Sigmoid colon (tissue), 7 donors: Measurements from ENCODE around the gene VOPP1. TPM values are rescaled to one million over a fixed set of nuclear protein-coding genes. Genes with fewer than 3 reads are reported as not detected.

Experiments used
- DNase-seq: peaks from one replicate; pipeline ENCODE4 v3.0.0-alpha.2; 2019
- H3K27ac ChIP-seq, 4 donors: fragments of 200-600 bp; sonication (generic); one replicate each; pipeline ENCODE4 v1.5.1; 2016 to 2019; ENCODE audit warnings: mild to moderate bottlenecking in 1 of 4
- H3K27me3 ChIP-seq, 3 donors: fragments of 200-600 bp; sonication (generic); one replicate each; pipeline ENCODE4 v1.5.1; 2019; ENCODE audit warnings: mild to moderate bottlenecking in 1 of 3
- H3K36me3 ChIP-seq, 4 donors: fragments of 200-600 bp; sonication (generic); one replicate each; pipeline ENCODE4 v1.5.1; 2016 to 2019
- H3K4me1 ChIP-seq, 4 donors: fragments of 200-600 bp; sonication (generic); one replicate each; pipeline ENCODE4 v1.5.1; 2017 to 2019
- H3K4me3 ChIP-seq, 4 donors: fragments of 200-600 bp; sonication (generic); one replicate each; pipeline ENCODE4 v1.5.1; 2017 to 2019; ENCODE audit warnings: mild to moderate bottlenecking in 2 of 4, moderate library complexity in 1 of 4
- H3K9me3 ChIP-seq, 4 donors: fragments of 200-600 bp in 3 of 4; sonication (generic) in 3 of 4; one replicate each; pipeline versions ENCODE4 v1.5.1 to v1.6.1; 2013 to 2019
- EP300 ChIP-seq, 4 donors: sonication (generic); formaldehyde crosslinking; IDR thresholded peaks; one replicate each; pipeline ENCODE4 v1.6.1; 2017; ENCODE audit warnings: antibody characterized with exemption in 4 of 4
- POLR2A ChIP-seq, 2 donors: fragments of 450-650 bp; IDR thresholded peaks; one replicate each; pipeline ENCODE4 v1.6.1; 2016; ENCODE audit warnings: antibody characterized with exemption in 2 of 2, mild to moderate bottlenecking in 2 of 2, moderate library complexity in 2 of 2
- POLR2AphosphoS5 ChIP-seq, 4 donors: sonication (generic); formaldehyde crosslinking; IDR thresholded peaks; one replicate each; pipeline ENCODE4 v1.6.1; 2017; ENCODE audit warnings: antibody characterized with exemption in 4 of 4
- WGBS, 2 donors: extraction: QIAGEN DNeasy Blood & Tissue Kit; methylation state at CpG; one replicate each; pipeline ENCODE4 v1.1.7; 2013; 5-methylcytosine and 5-hydroxymethylcytosine counted together
- intact Hi-C: fragments of 100-400 bp; cut with DNase I; formaldehyde crosslinking; loops from one replicate; pipeline ENCODE4 v1.15.1; 2023
- polyA plus RNA-seq, 3 donors: library from polyadenylated mRNA; stranded (reverse); fragments of 200-250 nt; gene quantifications; one replicate each; pipeline ENCODE4 v1.2.3, GENCODE V29; 2013
- total RNA-seq, 4 donors: library from RNA; depleted of rRNA; stranded (reverse); fragments of >200 nt; gene quantifications; one replicate each; pipeline ENCODE4 v1.1.0, GENCODE V29; 2016
- TF ChIP-seq, protein P1 (sequence below), 4 experiments: fragments of 450-650 bp in 3 of 4; fragments of 200-600 bp in 1 of 4; IDR thresholded peaks; one replicate each; pipeline ENCODE4 v1.5.1; 2016 to 2019; ENCODE audit warnings: antibody characterized with exemption in 4 of 4, mild to moderate bottlenecking in 3 of 4, moderate library complexity in 2 of 4
- donor health status: healthy with polysubstance abuse.
- donor health status: Bipolar disorder and iron deficiency.
- donor health status: healthy.

Gene VOPP1
- total and polyA plus RNA-seq, 7 donors: 22.2 to 59.5 (median 26.4) TPM

DNA sequence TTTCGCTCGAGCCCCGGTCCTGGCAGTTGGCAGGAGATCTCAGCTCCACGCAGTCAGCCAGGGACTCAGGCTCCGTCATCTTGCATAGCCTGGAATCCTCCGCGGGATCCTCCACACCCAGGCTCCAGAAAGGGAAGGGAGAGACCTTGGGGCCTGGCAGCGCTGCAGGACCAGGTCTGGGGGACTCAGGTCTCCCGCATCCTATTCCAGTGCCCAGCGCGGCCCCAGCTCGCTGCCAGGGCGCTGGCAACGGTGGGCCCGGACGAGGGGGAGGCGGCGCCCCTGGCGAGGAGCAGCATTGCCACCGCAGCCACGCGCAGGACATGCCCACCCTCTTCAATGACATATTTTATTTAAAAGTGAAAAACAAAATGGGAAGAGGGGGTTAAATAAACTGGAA is 123.8 kb downstream of the VOPP1 start:
- no peak for TF ChIP-seq EP300 (IDR thresholded peaks at IDR 0.05)
- TF ChIP-seq, protein P1, sequence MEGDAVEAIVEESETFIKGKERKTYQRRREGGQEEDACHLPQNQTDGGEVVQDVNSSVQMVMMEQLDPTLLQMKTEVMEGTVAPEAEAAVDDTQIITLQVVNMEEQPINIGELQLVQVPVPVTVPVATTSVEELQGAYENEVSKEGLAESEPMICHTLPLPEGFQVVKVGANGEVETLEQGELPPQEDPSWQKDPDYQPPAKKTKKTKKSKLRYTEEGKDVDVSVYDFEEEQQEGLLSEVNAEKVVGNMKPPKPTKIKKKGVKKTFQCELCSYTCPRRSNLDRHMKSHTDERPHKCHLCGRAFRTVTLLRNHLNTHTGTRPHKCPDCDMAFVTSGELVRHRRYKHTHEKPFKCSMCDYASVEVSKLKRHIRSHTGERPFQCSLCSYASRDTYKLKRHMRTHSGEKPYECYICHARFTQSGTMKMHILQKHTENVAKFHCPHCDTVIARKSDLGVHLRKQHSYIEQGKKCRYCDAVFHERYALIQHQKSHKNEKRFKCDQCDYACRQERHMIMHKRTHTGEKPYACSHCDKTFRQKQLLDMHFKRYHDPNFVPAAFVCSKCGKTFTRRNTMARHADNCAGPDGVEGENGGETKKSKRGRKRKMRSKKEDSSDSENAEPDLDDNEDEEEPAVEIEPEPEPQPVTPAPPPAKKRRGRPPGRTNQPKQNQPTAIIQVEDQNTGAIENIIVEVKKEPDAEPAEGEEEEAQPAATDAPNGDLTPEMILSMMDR (IDR thresholded peaks at IDR 0.05): no peak
- TF ChIP-seq POLR2AphosphoS5 (IDR thresholded peaks at IDR 0.05): no peak
- TF ChIP-seq POLR2A (IDR thresholded peaks at IDR 0.05): no peak
- WGBS, 2 donors: 86 to 95% methylated on average over 22 of the region's 22 CpGs
- Histone ChIP-seq H3K4me1 (peaks cover 0 to 11% (median 4%) of the 10 kb centered on the region in 4 donors), H3K4me3 (no peak overlapping the region), H3K9me3 (no peaks in the 10 kb centered on the region), H3K27me3 (peaks cover 0 to 13% (median 0%) of the 10 kb centered on the region in 3 donors), H3K36me3 (no peaks in the 10 kb centered on the region), H3K27ac (no peak overlapping the region)
- no peak for DNase-seq
- intact Hi-C loops: no loop called here

DNA sequence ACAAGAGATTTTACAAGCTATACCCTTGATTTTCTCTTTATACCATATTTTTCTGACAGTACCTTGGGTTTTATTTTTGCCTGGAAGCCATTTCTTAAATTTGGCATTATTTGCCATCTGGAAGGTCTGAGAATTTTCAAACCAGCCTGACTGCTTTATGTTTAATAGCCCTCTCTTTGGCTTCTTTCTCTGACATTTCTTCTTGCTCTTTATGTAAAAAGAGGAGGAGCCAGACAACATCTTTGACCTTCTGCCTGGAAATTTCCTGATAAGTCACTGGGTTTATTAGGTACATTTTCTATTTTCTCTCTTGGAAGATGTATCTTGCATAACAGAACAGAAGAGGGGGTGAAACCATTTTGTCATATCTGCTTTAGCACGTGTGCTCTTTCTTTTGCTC is 127.5 kb downstream of the VOPP1 start:
- intact Hi-C loops: no loop called here
- WGBS, 2 donors: 52 to 57% methylated on average over 1 of the region's 1 CpG
- H3K9me3 ChIP-seq: no peaks in the 10 kb centered on the region

DNA sequence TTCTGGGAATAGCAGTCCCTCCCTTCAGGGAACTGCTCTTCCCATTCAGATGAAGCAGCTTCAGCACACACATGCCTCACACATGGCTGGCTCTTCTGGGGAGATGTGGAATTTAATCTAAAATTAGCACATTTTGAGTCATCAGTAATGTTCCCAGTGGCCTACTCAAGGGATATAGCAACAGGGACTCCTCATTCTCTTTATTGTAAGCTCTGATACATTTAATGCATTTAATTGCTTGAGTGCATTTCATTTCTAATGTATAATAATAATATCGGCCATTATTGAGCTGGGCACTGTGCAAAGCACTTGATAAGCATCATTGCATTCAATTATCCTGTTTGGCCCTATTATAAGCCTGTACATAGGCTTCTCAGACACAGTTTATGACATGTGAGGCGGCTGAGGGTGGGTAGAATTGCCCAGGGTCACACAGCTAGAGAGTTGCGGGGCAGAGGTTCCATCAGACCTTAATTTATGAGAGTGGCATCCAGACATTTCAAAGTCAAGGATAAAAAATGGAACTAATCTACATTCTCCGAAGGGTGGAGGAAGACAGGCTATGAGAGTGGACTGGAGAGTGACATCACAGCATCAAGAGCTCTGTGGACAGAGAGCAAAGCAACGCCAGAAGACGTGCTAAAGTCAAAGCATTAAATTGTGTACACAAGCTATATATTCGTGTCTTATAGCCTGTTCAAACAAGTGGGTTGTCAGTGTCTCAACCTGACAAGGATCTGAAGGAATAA is 130.4 kb downstream of the VOPP1 start:
- Histone ChIP-seq H3K27me3 (peaks cover 0 to 3% (median 0%) of the 10 kb centered on the region in 3 donors), H3K9me3 (no peaks in the 10 kb centered on the region), H3K4me1 (peaks cover 0 to 9% (median 4%) of the 10 kb centered on the region in 4 donors), H3K36me3 (no peaks in the 10 kb centered on the region), H3K27ac (no peak overlapping the region), H3K4me3 (no peak overlapping the region)
- DNase-seq: no peak
- WGBS, 2 donors: 81 to 90% methylated on average over 7 of the region's 7 CpGs
- TF ChIP-seq, protein P1 (IDR thresholded peaks at IDR 0.05): no peak
- TF ChIP-seq EP300 (IDR thresholded peaks at IDR 0.05): no peak
- TF ChIP-seq POLR2AphosphoS5 (IDR thresholded peaks at IDR 0.05): no peak
- intact Hi-C loops: no loop called here

More for the DNA sequence above, 127.5 kb downstream of the VOPP1 start:
- Histone ChIP-seq H3K27me3 (peaks cover 0 to 9% (median 0%) of the 10 kb centered on the region in 3 donors), H3K4me1 (peaks cover 0 to 11% (median 4%) of the 10 kb centered on the region in 4 donors), H3K4me3 (no peak overlapping the region), H3K27ac (no peak overlapping the region), H3K36me3 (no peaks in the 10 kb centered on the region)
- no peak for DNase-seq
- TF ChIP-seq, protein P1 (IDR thresholded peaks at IDR 0.05): no peak
- TF ChIP-seq POLR2AphosphoS5 (IDR thresholded peaks at IDR 0.05) (no peak), EP300 (IDR thresholded peaks at IDR 0.05) (no peak), POLR2A (IDR thresholded peaks at IDR 0.05) (no peak)

DNA sequence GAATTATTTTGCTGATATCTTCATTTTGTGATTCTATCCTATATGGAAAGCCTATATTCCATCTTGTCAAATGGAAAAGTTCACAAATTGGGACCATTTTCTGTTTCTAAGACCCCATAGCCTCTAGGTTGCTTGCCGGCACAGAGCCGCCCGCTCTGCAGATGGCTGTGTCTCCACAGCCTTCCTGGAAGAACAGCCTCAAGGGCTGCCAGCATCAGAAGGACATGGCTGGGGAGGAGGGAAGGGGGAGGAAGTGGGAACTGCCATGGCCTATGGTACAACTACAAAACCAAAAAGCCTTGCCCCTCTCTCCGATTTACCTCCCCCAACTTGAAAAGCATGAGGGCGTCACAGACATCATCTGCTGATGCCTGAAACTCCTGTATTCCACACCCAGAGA is 131.3 kb downstream of the VOPP1 start:
- Histone ChIP-seq H3K4me1 (peaks cover 0 to 9% (median 3%) of the 10 kb centered on the region in 4 donors), H3K4me3 (no peak overlapping the region), H3K36me3 (no peaks in the 10 kb centered on the region), H3K27ac (no peak overlapping the region), H3K27me3 (peaks cover 0 to 3% (median 0%) of the 10 kb centered on the region in 3 donors), H3K9me3 (no peaks in the 10 kb centered on the region)
- WGBS, 2 donors: 96 to 97% methylated on average over 5 of the region's 5 CpGs
- no peak for DNase-seq
- intact Hi-C loops: no loop called here
- TF ChIP-seq, protein P1 (IDR thresholded peaks at IDR 0.05): no peak
- TF ChIP-seq POLR2AphosphoS5 (IDR thresholded peaks at IDR 0.05) (no peak), POLR2A (IDR thresholded peaks at IDR 0.05) (no peak), EP300 (IDR thresholded peaks at IDR 0.05) (no peak)
